ENCODE data around the gene SFXN5.

DNA sequence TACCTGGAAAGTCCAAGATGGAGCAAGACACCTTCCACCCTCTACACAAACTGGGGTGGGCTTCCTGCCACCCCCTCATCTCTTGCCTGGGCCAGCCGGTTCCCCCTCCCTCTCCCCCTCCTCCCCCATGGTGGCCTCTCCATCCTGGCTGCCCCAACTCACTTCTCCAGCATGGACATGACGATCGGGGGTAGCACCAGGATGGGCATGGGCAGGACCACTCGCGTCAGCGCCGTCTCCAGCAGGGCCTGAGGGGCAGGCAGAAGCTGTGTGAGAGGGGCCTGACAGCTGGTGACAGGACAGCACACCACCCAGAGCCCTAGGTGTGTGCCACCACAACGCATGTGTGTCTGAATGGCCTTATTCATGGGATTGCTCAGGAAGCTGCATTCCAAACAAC is 103.2 kb downstream of the SFXN5 start:
- TF ChIP-seq ZNF121 (CRISPR knock-in tag; IDR thresholded peaks at IDR 0.05), result no peak
- TF ChIP-seq, protein P1, sequence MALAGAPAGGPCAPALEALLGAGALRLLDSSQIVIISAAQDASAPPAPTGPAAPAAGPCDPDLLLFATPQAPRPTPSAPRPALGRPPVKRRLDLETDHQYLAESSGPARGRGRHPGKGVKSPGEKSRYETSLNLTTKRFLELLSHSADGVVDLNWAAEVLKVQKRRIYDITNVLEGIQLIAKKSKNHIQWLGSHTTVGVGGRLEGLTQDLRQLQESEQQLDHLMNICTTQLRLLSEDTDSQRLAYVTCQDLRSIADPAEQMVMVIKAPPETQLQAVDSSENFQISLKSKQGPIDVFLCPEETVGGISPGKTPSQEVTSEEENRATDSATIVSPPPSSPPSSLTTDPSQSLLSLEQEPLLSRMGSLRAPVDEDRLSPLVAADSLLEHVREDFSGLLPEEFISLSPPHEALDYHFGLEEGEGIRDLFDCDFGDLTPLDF (CRISPR knock-in tag; IDR thresholded peaks at IDR 0.05), result no peak
- no peak for TF ChIP-seq ZBTB21 (CRISPR knock-in tag; IDR thresholded peaks at IDR 0.05; ENCODE audit: borderline replicate concordance)
- TF ChIP-seq, protein P2, sequence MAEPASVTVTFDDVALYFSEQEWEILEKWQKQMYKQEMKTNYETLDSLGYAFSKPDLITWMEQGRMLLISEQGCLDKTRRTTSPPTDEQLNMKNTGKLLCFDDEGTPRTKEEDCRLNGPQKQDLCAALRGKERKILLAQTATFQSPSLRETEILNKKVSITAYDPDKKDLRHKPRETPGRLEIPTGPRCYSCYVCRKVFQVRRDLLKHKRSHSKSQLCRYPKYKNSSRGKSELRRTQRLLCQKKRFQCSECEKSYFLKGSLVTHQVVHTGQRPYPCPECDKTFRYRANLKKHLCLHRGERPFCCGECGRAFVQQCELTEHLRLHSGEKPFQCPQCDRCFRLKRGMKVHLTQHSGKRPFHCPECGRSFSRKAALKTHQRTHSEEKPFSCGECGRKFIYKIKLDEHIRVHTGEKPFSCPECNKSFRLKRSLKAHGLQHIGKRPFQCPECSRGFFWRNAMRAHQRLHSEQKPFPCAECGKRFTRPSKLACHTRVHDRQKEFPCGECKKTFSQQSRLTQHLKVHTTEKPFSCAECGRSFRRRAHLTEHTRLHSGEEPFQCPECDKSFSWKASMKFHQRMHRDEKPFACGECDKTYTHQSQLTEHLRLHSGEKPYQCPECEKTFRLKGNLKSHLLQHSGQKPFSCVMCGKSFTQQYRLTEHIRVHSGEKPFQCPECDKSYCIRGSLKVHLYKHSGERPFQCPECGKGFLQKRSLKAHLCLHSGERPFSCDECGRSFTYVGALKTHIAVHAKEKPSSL (CRISPR knock-in tag; conservative IDR thresholded peaks at IDR 0.05), result no peak
- TF ChIP-seq, protein P3, sequence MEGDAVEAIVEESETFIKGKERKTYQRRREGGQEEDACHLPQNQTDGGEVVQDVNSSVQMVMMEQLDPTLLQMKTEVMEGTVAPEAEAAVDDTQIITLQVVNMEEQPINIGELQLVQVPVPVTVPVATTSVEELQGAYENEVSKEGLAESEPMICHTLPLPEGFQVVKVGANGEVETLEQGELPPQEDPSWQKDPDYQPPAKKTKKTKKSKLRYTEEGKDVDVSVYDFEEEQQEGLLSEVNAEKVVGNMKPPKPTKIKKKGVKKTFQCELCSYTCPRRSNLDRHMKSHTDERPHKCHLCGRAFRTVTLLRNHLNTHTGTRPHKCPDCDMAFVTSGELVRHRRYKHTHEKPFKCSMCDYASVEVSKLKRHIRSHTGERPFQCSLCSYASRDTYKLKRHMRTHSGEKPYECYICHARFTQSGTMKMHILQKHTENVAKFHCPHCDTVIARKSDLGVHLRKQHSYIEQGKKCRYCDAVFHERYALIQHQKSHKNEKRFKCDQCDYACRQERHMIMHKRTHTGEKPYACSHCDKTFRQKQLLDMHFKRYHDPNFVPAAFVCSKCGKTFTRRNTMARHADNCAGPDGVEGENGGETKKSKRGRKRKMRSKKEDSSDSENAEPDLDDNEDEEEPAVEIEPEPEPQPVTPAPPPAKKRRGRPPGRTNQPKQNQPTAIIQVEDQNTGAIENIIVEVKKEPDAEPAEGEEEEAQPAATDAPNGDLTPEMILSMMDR (IDR thresholded peaks at IDR 0.05), result no peak
- TF ChIP-seq, protein P4, sequence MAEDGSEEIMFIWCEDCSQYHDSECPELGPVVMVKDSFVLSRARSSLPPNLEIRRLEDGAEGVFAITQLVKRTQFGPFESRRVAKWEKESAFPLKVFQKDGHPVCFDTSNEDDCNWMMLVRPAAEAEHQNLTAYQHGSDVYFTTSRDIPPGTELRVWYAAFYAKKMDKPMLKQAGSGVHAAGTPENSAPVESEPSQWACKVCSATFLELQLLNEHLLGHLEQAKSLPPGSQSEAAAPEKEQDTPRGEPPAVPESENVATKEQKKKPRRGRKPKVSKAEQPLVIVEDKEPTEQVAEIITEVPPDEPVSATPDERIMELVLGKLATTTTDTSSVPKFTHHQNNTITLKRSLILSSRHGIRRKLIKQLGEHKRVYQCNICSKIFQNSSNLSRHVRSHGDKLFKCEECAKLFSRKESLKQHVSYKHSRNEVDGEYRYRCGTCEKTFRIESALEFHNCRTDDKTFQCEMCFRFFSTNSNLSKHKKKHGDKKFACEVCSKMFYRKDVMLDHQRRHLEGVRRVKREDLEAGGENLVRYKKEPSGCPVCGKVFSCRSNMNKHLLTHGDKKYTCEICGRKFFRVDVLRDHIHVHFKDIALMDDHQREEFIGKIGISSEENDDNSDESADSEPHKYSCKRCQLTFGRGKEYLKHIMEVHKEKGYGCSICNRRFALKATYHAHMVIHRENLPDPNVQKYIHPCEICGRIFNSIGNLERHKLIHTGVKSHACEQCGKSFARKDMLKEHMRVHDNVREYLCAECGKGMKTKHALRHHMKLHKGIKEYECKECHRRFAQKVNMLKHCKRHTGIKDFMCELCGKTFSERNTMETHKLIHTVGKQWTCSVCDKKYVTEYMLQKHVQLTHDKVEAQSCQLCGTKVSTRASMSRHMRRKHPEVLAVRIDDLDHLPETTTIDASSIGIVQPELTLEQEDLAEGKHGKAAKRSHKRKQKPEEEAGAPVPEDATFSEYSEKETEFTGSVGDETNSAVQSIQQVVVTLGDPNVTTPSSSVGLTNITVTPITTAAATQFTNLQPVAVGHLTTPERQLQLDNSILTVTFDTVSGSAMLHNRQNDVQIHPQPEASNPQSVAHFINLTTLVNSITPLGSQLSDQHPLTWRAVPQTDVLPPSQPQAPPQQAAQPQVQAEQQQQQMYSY (CRISPR knock-in tag; IDR thresholded peaks at IDR 0.05), result no peak
- TF ChIP-seq NR3C1 (CRISPR knock-in tag; conservative IDR thresholded peaks at IDR 0.05; ENCODE audit: low read depth), result no peak
- TF ChIP-seq CREB1 (CRISPR knock-in tag; IDR thresholded peaks at IDR 0.05), result no peak
- TF ChIP-seq, protein P5, sequence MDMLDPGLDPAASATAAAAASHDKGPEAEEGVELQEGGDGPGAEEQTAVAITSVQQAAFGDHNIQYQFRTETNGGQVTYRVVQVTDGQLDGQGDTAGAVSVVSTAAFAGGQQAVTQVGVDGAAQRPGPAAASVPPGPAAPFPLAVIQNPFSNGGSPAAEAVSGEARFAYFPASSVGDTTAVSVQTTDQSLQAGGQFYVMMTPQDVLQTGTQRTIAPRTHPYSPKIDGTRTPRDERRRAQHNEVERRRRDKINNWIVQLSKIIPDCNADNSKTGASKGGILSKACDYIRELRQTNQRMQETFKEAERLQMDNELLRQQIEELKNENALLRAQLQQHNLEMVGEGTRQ (CRISPR knock-in tag; IDR thresholded peaks at IDR 0.05), result no peak
- no peak for TF ChIP-seq ETV6 (CRISPR knock-in tag; IDR thresholded peaks at IDR 0.05)
- no peak for TF ChIP-seq ESRRA (CRISPR knock-in tag; IDR thresholded peaks at IDR 0.05; ENCODE audit: borderline replicate concordance)
- TF ChIP-seq, protein P6, sequence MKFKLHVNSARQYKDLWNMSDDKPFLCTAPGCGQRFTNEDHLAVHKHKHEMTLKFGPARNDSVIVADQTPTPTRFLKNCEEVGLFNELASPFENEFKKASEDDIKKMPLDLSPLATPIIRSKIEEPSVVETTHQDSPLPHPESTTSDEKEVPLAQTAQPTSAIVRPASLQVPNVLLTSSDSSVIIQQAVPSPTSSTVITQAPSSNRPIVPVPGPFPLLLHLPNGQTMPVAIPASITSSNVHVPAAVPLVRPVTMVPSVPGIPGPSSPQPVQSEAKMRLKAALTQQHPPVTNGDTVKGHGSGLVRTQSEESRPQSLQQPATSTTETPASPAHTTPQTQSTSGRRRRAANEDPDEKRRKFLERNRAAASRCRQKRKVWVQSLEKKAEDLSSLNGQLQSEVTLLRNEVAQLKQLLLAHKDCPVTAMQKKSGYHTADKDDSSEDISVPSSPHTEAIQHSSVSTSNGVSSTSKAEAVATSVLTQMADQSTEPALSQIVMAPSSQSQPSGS (CRISPR knock-in tag; IDR thresholded peaks at IDR 0.05; ENCODE audit: borderline replicate concordance, low read depth), result no peak
- TF ChIP-seq ZNF263 (CRISPR knock-in tag; IDR thresholded peaks at IDR 0.05; ENCODE audit: low read depth), result no peak
- TF ChIP-seq NFATC4 (CRISPR knock-in tag; IDR thresholded peaks at IDR 0.05), result no peak
